GM18951 (cell line): ENCODE data around the gene SGMS1.
"Not testable (repeated sequence)": the region's sequence is repeated elsewhere in the genome, so short reads cannot be mapped to it uniquely, and the experiment has no call there.

Experiments
- POLR2A ChIP-seq: IDR thresholded peaks from 4 replicates; pipeline ENCODE4 v1.6.1; 2011; ENCODE audit warnings: mild to moderate bottlenecking; ENCODE audit not compliant: insufficient read length, insufficient read depth; ENCODE audit errors: extremely low read depth
- in situ Hi-C: fragments of 300-500 bp; cut with MboI; formaldehyde crosslinking; loops from one replicate; pipeline ENCODE4 v1.12.0; 2022; ENCODE audit warnings: low sequenced_read_pairs, mixed read lengths, inconsistent platforms; ENCODE audit not compliant: unreplicated experiment

SGMS1 gene

GRCh38 chr10:50510517-50511473 is 113.0 kb downstream of the SGMS1 start:
- in situ Hi-C loops: no loop called here
- TF ChIP-seq POLR2A: no peak

- in situ Hi-C loops: loop anchor here (10.0 kb wide), 1 partner anchor 84 kb away; no protein-coding TSS in a partner anchor
These were observed 115.3 kb downstream of the SGMS1 start for GRCh38 chr10:50508315-50509051.

GRCh38 chr10:50506861-50507573 is 116.7 kb downstream of the SGMS1 start:
- TF ChIP-seq POLR2A: no peak

More at GRCh38 chr10:50508315-50509051, 115.3 kb downstream of the SGMS1 start:
- TF ChIP-seq POLR2A: no peak

GRCh38 chr10:50504389-50504788 is 119.4 kb downstream of the SGMS1 start:
- TF ChIP-seq POLR2A: no peak
- in situ Hi-C loops: loop anchor here (10.0 kb wide), 1 partner anchor 80 kb away; no protein-coding TSS in a partner anchor

More at GRCh38 chr10:50506861-50507573, 116.7 kb downstream of the SGMS1 start:
- in situ Hi-C loops: loop anchor here (10.0 kb wide), 1 partner anchor 82 kb away; no protein-coding TSS in a partner anchor

DNA sequence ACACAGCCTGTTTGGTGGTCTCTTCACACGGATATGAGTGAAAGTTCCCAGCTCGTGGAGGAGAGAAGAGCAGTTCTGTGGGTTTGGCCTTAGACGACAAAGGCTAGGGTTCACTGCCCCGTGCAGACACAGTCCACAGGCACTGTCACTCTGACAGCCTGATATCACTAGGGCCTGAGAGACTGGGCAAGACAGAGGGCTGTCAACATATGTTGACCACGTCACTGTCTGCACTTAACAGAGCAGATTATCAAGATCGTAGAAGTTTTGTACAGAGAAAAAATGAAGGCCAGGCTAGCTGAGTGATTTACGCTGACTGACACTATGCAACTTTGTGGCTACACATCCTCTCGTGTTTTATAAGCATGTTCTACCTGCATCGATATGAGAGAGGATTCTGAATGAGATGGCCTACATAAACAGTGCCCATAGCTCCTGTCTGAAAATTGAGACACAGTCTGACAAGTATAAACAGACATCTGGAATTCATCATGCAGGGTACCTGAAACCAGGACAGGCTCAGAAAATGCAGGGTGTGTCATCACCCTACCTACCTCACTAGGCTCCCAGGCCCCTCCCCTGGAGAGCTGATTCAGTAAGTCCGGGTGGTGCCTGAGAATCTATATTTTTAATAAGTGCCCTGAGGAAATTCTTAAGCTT is 120.0 kb downstream of the SGMS1 start:
- no peak for TF ChIP-seq POLR2A
- in situ Hi-C loops: loop anchor here (10.0 kb wide), 1 partner anchor 79 kb away; no protein-coding TSS in a partner anchor

DNA sequence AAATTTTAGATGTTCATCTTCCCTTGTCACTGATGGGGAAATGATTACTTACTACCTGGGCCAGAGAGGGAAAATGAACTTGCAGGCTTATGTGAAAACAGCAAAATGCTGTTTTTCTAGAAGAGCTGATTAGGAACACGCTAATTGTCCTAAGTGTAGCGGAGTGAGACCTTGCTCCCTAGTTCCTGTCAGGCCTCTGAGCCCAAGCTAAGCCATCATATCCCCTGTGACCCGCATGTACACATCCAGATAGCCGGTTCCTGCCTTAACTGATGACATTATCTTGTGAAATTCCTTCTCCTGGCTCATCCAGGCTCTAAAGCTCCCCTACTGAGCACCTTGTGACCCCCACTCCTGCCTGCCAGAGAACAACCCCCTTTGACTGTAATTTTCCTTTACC is 120.6 kb downstream of the SGMS1 start:
- in situ Hi-C loops: loop anchor here (10.0 kb wide), 1 partner anchor 78 kb away; no protein-coding TSS in a partner anchor

DNA sequence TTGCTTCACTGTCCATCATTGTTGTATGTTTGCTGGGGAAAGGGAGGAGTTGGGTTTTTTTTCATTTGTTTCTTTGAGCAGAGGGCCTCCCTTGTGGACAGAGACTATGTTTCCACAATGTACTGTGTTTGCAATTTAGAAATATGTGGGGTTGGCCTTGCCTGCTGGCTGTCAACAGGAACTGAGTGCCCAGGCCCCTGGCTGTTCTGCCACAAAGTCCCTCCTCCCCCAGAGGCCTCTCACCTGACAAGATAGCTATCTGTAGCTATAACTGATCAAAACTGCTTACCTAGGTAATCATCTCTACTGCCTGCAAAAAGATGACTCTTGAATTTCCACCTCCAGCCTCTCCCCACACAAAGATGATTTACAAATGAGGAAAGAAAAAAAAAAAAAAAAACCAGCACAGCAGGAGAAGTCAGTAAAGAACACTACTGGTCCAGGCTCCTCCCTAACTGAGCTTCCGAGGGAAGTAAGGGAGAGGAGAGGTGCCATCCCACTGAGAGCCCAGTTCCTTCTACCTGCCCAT is 121.8 kb downstream of the SGMS1 start:
- TF ChIP-seq POLR2A: no peak
- in situ Hi-C loops: loop anchor here (10.0 kb wide), 1 partner anchor 77 kb away; no protein-coding TSS in a partner anchor

- in situ Hi-C loops: loop anchor here (10.0 kb wide), 1 partner anchor 77 kb away; no protein-coding TSS in a partner anchor
- no peak for TF ChIP-seq POLR2A
These were observed 122.3 kb downstream of the SGMS1 start for GRCh38 chr10:50501478-50501877.

DNA sequence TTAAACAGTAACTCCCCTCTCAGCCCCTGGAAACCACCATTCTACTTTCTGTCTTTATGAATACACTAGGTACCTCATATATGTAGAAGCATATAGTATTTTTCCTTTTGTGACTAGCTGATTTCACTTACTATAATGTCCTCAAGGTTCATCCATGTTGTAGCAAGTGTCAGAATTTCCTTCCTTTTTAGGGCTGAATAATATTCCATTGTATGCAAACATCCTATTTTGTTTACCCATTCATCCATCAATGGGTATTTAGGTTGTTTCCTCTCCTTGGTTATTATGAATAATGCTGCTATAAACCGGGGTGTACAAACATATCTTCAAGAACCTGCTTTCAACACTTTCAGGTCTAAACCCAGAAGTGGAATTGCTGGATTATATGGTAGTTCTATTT is 125.3 kb downstream of the SGMS1 start:
- TF ChIP-seq POLR2A: no peak
- in situ Hi-C loops: no loop called here

DNA sequence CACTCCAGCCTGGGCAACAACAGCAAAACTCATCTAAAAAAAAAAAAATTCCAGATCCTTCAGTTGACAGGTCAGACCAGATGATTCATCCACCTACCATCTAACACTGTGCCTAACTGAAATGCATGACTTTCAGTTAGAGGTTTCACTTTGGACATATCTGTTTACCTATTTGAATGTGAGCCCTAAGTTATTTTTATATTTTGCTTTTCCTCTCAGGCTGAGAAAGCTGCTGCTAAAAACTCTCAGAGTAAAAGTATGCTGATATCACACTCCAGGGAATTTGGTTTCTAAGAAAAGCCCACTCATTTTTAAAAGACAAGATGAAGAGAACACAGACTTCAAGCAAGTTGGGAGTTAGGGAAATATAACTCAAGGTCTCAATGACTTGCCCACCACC is 126.0 kb downstream of the SGMS1 start:
- in situ Hi-C loops: no loop called here
- TF ChIP-seq POLR2A: no peak

- in situ Hi-C loops: no loop called here
- TF ChIP-seq POLR2A: no peak
These were observed 127.5 kb downstream of the SGMS1 start for GRCh38 chr10:50496228-50496627.

DNA sequence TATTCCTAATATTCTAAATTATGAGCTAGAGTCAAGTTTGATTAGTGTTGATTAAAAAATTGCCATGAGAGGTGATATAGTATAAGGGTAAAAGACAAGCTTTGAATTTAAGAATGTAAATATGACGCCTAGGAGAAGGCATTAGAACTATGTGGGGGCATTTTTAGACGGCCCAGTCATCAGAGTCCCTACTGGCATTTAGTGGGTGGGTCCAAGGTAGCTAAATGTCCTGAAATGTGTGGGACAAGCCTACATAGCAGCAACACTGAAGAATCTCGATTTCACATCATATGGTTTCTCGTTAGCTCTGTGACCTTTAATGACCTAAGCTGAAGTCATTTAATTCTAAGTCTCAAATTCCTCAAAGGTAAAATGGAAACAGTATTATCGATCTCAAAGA is 133.5 kb downstream of the SGMS1 start:
- no peak for TF ChIP-seq POLR2A
- in situ Hi-C loops: no loop called here

- in situ Hi-C loops: not testable (repeated sequence)
These were observed 139.2 kb downstream of the SGMS1 start for GRCh38 chr10:50484550-50484949.
